BE2C (cell line): Measurements from ENCODE around the gene QPCTL.
"Not testable (repeated sequence)": the region's sequence is repeated elsewhere in the genome, so short reads cannot be mapped to it uniquely, and the experiment has no call there.

Source experiments
- DNase-seq: peaks from one replicate; pipeline ENCODE4 v3.0.0-alpha.2; 2020
- H3K27me3 ChIP-seq: fragments of 250-450 bp; sonication (Bioruptor Pico); 2 replicates; pipeline ENCODE4 v1.5.1; 2020; ENCODE audit warnings: mild to moderate bottlenecking
- H3K36me3 ChIP-seq: fragments of 250-450 bp; sonication (Bioruptor Pico); 2 replicates; pipeline ENCODE4 v1.5.1; 2020; ENCODE audit warnings: mild to moderate bottlenecking
- H3K4me1 ChIP-seq: fragments of 250-450 bp; sonication (Bioruptor Pico); 2 replicates; pipeline ENCODE4 v1.5.1; 2020
- H3K4me3 ChIP-seq: 2 replicates; pipeline ENCODE4 v1.5.1; 2011; ENCODE audit warnings: low read depth, low read length
- H3K9me3 ChIP-seq: fragments of 250-450 bp; sonication (Bioruptor Pico); 2 replicates; pipeline ENCODE4 v1.5.1; 2020
- TF ChIP-seq, protein P1 (sequence below): IDR thresholded peaks from 2 replicates; pipeline ENCODE4 v1.5.1; 2012; ENCODE audit warnings: mild to moderate bottlenecking, low read depth, low read length

Gene QPCTL

DNA sequence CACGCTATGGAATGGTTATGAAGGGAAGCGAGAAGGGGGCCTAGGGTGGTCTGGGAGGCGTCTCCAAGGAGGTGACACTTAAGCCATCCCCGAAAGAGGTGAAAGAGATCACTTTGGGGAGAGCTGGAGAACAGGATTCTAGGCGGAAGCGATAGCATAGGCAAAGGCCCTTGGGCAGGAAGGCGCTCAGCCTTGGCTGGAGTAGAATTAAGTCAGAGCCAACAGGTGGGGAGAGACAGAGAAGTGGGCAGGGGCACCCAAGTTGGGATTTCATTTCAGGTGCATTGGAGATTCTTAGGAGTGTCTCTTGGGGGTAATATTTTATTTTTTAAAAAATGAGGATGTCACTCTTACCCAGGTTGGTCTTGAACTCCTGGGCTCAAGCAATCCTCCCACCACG, 10.3 kb upstream of the QPCTL start:
- no peaks in the 10 kb centered on the region for H3K4me1 ChIP-seq
- no peak for DNase-seq
- H3K9me3 ChIP-seq = no peaks in the 10 kb centered on the region
- H3K4me3 ChIP-seq = no peak overlapping the region
- TF ChIP-seq, protein P1, sequence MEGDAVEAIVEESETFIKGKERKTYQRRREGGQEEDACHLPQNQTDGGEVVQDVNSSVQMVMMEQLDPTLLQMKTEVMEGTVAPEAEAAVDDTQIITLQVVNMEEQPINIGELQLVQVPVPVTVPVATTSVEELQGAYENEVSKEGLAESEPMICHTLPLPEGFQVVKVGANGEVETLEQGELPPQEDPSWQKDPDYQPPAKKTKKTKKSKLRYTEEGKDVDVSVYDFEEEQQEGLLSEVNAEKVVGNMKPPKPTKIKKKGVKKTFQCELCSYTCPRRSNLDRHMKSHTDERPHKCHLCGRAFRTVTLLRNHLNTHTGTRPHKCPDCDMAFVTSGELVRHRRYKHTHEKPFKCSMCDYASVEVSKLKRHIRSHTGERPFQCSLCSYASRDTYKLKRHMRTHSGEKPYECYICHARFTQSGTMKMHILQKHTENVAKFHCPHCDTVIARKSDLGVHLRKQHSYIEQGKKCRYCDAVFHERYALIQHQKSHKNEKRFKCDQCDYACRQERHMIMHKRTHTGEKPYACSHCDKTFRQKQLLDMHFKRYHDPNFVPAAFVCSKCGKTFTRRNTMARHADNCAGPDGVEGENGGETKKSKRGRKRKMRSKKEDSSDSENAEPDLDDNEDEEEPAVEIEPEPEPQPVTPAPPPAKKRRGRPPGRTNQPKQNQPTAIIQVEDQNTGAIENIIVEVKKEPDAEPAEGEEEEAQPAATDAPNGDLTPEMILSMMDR = no peak
- H3K36me3 ChIP-seq = peaks cover 19% of the 10 kb centered on the region
- peaks cover 4% of the 10 kb centered on the region; the same call in 1 of the 2 replicates for H3K27me3 ChIP-seq

DNA sequence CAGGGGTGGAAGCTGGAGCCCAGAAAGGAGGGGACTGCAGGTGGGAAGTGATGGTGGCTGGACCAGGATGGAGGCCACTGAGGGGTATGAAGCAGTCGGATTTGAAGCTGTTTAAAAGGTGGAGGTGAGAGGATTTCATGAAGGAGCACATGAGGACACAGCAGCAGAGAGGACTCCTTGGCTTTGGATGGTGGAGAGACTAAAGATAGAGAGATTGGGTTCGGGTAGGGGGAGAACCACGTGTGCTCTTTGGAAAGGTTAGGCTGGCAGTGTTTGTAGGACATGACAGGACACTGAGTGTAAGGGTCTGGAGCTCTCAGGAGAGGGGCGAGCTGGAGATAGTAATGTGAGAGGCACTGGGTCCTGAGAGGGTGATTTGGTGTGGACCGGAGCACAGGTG, 9.6 kb upstream of the QPCTL start:
- Histone ChIP-seq H3K27me3 (peaks cover under 1% of the 10 kb centered on the region; the same call in 1 of the 2 replicates), H3K9me3 (no peaks in the 10 kb centered on the region), H3K36me3 (peaks cover 27% of the 10 kb centered on the region), H3K4me3 (no peak overlapping the region), H3K4me1 (no peaks in the 10 kb centered on the region)
- TF ChIP-seq, protein P1 = no peak
- no peak for DNase-seq

DNA sequence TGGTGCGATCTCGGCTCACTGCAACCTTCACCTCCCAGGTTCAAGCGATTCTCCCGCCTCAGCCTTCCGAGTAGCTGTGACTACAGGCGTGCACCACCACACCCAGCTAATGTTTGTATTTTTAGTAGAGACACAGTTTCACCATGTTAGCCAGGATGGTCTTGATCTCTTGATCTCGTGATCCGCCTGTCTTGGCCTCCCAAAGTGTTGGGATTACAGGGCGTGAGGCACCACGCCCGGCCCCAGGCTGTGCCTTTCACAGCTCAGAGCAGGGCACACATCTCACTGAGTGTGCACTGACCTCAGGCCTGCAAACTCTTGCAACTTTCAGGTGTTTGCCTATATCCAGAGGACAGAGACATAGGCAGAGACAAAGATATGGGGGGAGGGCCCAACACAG, 7.4 kb upstream of the QPCTL start:
- not testable (repeated sequence) for H3K4me1 ChIP-seq, H3K4me3 ChIP-seq, H3K27me3 ChIP-seq, DNase-seq, H3K9me3 ChIP-seq
- peaks cover 40% of the 10 kb centered on the region for H3K36me3 ChIP-seq

DNA sequence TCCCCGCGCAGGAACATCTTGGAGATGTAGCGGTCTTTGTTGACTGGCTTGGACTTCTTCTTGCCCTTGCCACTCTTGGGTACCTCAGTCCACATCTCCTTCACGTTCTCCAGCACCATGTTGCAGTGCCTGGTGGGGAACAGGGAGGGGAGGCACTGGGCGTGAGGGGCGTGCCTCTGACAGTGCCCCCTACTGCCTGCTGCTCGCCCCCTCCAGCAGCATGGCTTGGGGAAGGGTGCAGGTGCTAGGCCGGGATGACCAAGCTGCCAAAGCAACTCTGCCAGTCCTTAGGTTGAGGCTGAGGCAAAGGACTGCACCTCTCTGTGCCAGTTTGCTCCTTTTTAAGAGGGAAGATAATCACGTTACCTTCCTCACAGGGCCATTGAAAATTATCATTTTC, 4.9 kb upstream of the QPCTL start:
- DNase-seq = no peak
- Histone ChIP-seq H3K27me3 (no peaks in the 10 kb centered on the region), H3K4me1 (no peaks in the 10 kb centered on the region), H3K4me3 (no peak overlapping the region), H3K36me3 (peaks cover 40% of the 10 kb centered on the region), H3K9me3 (no peaks in the 10 kb centered on the region)
- TF ChIP-seq, protein P1 = 0 out of 2 replicates have a peak, but pooled peaks have one; percentile 1

DNA sequence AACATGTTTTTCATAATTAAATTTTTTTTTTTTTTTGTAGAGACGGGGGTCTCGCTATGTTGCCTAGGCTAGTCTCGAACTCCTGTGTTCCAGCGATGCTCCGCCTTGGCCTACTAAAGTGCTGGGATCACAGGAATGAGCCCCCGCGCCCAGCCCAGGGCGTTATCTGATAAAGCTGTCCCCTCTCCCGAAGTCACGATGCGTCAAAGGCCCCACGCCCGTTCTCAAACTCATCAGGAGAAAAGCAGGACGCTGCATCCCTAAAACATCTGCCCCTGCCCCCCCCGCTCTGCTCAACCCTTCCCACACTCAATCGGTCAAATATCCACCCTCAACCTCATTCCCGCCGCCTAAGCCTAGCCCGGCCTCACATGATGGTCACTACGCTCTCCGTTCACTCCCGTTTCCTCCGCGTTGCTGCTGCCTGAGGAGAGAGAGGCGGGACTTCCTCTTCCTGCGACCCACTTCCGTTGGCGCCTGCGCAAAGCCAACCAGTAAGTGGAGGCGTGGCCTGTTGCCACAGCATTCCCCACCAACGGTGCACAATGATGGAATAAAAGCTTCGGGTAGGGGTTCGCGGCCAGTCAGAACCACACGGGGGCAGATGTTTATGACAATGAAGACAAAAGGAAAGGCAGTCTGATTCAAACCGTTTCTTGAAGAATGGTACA, 815 bp upstream of the QPCTL start, which contains the start of gene SNRPD2:
TSS of gene SNRPD2 (minus strand) at position 438 of the 671 bp plus-strand sequence. CDS start at position 373, 65 bp downstream.
- Histone ChIP-seq H3K27me3 (no peaks in the 10 kb centered on the region), H3K36me3 (peaks cover 26% of the 10 kb centered on the region), H3K4me1 (no peaks in the 10 kb centered on the region), H3K4me3 (peak within 1 kb of the TSS; percentile 94), H3K9me3 (no peaks in the 10 kb centered on the region)
- DNase-seq = peak; percentile 96
- TF ChIP-seq, protein P1 = no peak

DNA sequence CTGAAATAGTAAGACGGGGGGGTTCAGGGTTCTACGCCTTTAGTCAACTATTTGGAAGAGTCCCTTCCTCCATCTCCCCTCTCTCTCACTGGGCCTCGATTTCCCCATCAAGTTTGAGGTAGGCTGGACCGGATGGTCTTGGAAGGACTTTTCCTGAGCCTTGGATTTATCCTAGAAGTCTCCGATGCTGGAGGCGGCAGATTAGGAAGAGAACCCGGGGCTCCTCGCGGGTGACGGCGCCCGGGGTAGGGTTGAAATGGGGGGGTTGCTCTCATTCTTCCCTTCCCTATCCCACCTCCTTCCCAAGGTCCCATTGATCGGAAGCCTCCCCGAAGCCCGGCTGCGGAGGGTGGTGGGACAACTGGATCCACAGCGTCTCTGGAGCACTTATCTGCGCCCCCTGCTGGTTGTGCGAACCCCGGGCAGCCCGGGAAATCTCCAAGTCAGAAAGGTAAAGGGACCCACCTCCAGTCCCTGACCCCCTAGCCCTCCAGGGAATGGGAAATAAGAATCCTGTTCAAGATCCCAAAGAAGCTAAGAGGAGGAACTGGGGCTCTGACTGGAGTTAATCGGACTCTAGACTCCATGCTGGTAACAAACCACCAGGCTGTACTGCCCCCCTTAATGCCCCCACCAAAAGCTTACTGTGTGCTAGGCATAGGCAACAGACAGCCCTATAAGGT, 781 bp downstream of the QPCTL start:
- peak; percentile 91 for DNase-seq
- TF ChIP-seq, protein P1 = peak; percentile 94
- Histone ChIP-seq H3K9me3 (no peaks in the 10 kb centered on the region), H3K4me3 (peak overlapping the region; percentile 94), H3K27me3 (no peaks in the 10 kb centered on the region), H3K36me3 (peaks cover 10% of the 10 kb centered on the region), H3K4me1 (no peaks in the 10 kb centered on the region)
